Transverse colon (tissue), 4 donors: ENCODE measurements around the gene MPEG1.

ENCODE experiments used
- EP300 ChIP-seq: sonication (generic); formaldehyde crosslinking; IDR thresholded peaks from one replicate; pipeline ENCODE4 v1.6.1; 2017; ENCODE audit warnings: antibody characterized with exemption, low read depth
- POLR2A ChIP-seq: fragments of 450-650 bp; IDR thresholded peaks from one replicate; pipeline ENCODE4 v1.6.1; 2016; ENCODE audit warnings: antibody characterized with exemption, mild to moderate bottlenecking, moderate library complexity
- POLR2AphosphoS5 ChIP-seq, 3 donors: sonication (generic); formaldehyde crosslinking; IDR thresholded peaks; one replicate each; pipeline ENCODE4 v1.6.1; 2016; ENCODE audit warnings: antibody characterized with exemption in 3 of 3
- TF ChIP-seq, protein P1 (sequence below), 5 experiments: fragments of 200-600 bp in 3 of 5; fragments of 450-650 bp in 2 of 5; sonication (generic) in 3 of 5; IDR thresholded peaks; 1 replicate in 2 of 5; 2 replicates in 3 of 5; pipeline ENCODE4 v1.5.1; 2016 to 2017; ENCODE audit warnings: antibody characterized with exemption in 5 of 5, inconsistent platforms in 3 of 5, mild to moderate bottlenecking in 2 of 5, moderate library complexity in 1 of 5

DNA sequence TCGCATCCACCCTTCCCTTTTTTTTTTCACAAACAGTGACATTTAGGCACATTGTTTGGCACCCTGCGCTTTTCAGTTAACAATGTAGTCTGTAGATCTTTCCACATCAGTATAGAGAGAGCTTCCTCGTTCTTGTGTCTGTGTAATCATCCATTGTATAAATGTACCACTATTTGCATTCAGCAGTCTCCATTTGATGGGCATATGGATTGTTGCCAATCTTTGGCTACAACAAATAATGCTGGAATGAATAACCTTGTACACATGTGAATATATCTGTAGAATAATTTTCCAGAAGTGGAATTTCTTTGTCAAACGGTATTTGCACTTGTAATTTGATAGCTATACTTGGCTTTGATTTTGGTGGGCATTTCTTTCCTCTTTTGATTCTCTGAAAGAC lies 17.1 kb downstream of the MPEG1 start:
- TF ChIP-seq, protein P1, sequence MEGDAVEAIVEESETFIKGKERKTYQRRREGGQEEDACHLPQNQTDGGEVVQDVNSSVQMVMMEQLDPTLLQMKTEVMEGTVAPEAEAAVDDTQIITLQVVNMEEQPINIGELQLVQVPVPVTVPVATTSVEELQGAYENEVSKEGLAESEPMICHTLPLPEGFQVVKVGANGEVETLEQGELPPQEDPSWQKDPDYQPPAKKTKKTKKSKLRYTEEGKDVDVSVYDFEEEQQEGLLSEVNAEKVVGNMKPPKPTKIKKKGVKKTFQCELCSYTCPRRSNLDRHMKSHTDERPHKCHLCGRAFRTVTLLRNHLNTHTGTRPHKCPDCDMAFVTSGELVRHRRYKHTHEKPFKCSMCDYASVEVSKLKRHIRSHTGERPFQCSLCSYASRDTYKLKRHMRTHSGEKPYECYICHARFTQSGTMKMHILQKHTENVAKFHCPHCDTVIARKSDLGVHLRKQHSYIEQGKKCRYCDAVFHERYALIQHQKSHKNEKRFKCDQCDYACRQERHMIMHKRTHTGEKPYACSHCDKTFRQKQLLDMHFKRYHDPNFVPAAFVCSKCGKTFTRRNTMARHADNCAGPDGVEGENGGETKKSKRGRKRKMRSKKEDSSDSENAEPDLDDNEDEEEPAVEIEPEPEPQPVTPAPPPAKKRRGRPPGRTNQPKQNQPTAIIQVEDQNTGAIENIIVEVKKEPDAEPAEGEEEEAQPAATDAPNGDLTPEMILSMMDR (IDR thresholded peaks at IDR 0.05): no peak
- no peak for TF ChIP-seq POLR2A
- no peak for TF ChIP-seq EP300
- TF ChIP-seq POLR2AphosphoS5 (IDR thresholded peaks at IDR 0.05): no peak
